Measurements from ENCODE around the gene H2BK1.

Gene H2BK1

GRCh38 chr7:151212626-151213025 lies 2.3 kb upstream of the H2BK1 start:
- Mint-ChIP-seq H3K36me3 (peaks cover 23% of the 10 kb centered on the region), H3K4me1 (peaks cover 8% of the 10 kb centered on the region), H3K27ac (no peak overlapping the region), H3K4me3 (no peak overlapping the region), H3K27me3 (peaks cover 3% of the 10 kb centered on the region), H3K9me3 (no peaks in the 10 kb centered on the region)
- CTCF ChIA-PET, result interaction anchor here (1.3 kb wide), 1 partner anchor 32 kb away, joined by 5 read pairs; no protein-coding TSS in a partner anchor
- no peak for DNase-seq

GRCh38 chr7:151211155-151211772 lies 976 bp upstream of the H2BK1 start:
- no peaks in the 10 kb centered on the region for H3K9me3 Mint-ChIP-seq
- peaks cover 3% of the 10 kb centered on the region for H3K27me3 Mint-ChIP-seq
- CTCF ChIA-PET, result no interaction called here
- H3K4me1 Mint-ChIP-seq, result peaks cover 21% of the 10 kb centered on the region
- H3K36me3 Mint-ChIP-seq, result peaks cover 22% of the 10 kb centered on the region
- no peak for DNase-seq
- H3K4me3 Mint-ChIP-seq, result no peak overlapping the region
- H3K27ac Mint-ChIP-seq, result no peak overlapping the region

- Mint-ChIP-seq H3K36me3 (peaks cover 9% of the 10 kb centered on the region), H3K27me3 (peaks cover 18% of the 10 kb centered on the region), H3K27ac (no peak overlapping the region), H3K9me3 (no peaks in the 10 kb centered on the region), H3K4me1 (peaks cover 25% of the 10 kb centered on the region), H3K4me3 (no peak overlapping the region)
- CTCF ChIA-PET, result no interaction called here
- DNase-seq, result no peak
These were observed 700 bp downstream of the H2BK1 start for GRCh38 chr7:151209588-151209987.

- Mint-ChIP-seq H3K27ac (no peak overlapping the region), H3K27me3 (peaks cover 30% of the 10 kb centered on the region), H3K4me1 (peaks cover 25% of the 10 kb centered on the region), H3K36me3 (peaks cover 3% of the 10 kb centered on the region), H3K4me3 (no peak overlapping the region), H3K9me3 (no peaks in the 10 kb centered on the region)
- no peak for DNase-seq
- CTCF ChIA-PET, result no interaction called here
These were observed 1.9 kb downstream of the H2BK1 start for GRCh38 chr7:151208253-151208862.

GRCh38 chr7:151207804-151208203 lies 2.5 kb downstream of the H2BK1 start:
- Mint-ChIP-seq H3K36me3 (no peaks in the 10 kb centered on the region), H3K4me1 (peaks cover 25% of the 10 kb centered on the region), H3K9me3 (no peaks in the 10 kb centered on the region), H3K4me3 (no peak overlapping the region), H3K27me3 (peaks cover 35% of the 10 kb centered on the region), H3K27ac (peak overlapping the region; percentile 26)
- CTCF ChIA-PET, result no interaction called here
- no peak for DNase-seq

GRCh38 chr7:151207315-151207714 lies 3.0 kb downstream of the H2BK1 start:
- no peaks in the 10 kb centered on the region for H3K9me3 Mint-ChIP-seq
- H3K4me1 Mint-ChIP-seq, result peaks cover 25% of the 10 kb centered on the region
- H3K4me3 Mint-ChIP-seq, result no peak overlapping the region
- H3K27me3 Mint-ChIP-seq, result peaks cover 40% of the 10 kb centered on the region
- H3K27ac Mint-ChIP-seq, result peak overlapping the region; percentile 26
- CTCF ChIA-PET, result no interaction called here
- DNase-seq, result peak; percentile 32
- no peaks in the 10 kb centered on the region for H3K36me3 Mint-ChIP-seq

GRCh38 chr7:151206914-151207313 lies 3.4 kb downstream of the H2BK1 start:
- Mint-ChIP-seq H3K36me3 (no peaks in the 10 kb centered on the region), H3K9me3 (no peaks in the 10 kb centered on the region), H3K27ac (peak overlapping the region; percentile 26), H3K4me3 (no peak overlapping the region), H3K27me3 (peaks cover 44% of the 10 kb centered on the region), H3K4me1 (peaks cover 25% of the 10 kb centered on the region)
- CTCF ChIA-PET, result interaction anchor here (0.5 kb wide), 1 partner anchor 55 kb away, joined by 3 read pairs; no protein-coding TSS in a partner anchor
- DNase-seq, result peak; percentile 41

- Mint-ChIP-seq H3K4me1 (peaks cover 25% of the 10 kb centered on the region), H3K4me3 (no peak overlapping the region), H3K27me3 (peaks cover 56% of the 10 kb centered on the region), H3K36me3 (no peaks in the 10 kb centered on the region), H3K9me3 (no peaks in the 10 kb centered on the region), H3K27ac (peak overlapping the region; percentile 67)
- CTCF ChIA-PET, result interaction anchor here (1.1 kb wide), 1 partner anchor 40 kb away, joined by 3 read pairs; no protein-coding TSS in a partner anchor
- DNase-seq, result no peak
These were observed 4.6 kb downstream of the H2BK1 start for GRCh38 chr7:151205730-151206129.

- Mint-ChIP-seq H3K27ac (no peak overlapping the region), H3K27me3 (peaks cover 65% of the 10 kb centered on the region), H3K9me3 (no peaks in the 10 kb centered on the region), H3K4me1 (peaks cover 25% of the 10 kb centered on the region), H3K4me3 (no peak overlapping the region), H3K36me3 (no peaks in the 10 kb centered on the region)
- no peak for DNase-seq
- CTCF ChIA-PET, result interaction anchor here (1.1 kb wide), 1 partner anchor 41 kb away, joined by 3 read pairs; no protein-coding TSS in a partner anchor
These were observed 5.8 kb downstream of the H2BK1 start for GRCh38 chr7:151204383-151205032.

- no peak for DNase-seq
- H3K27me3 Mint-ChIP-seq, result peaks cover 62% of the 10 kb centered on the region
- CTCF ChIA-PET, result interaction anchor here (1.3 kb wide), 1 partner anchor 14 kb away, joined by 3 read pairs; no protein-coding TSS in a partner anchor
- H3K9me3 Mint-ChIP-seq, result no peaks in the 10 kb centered on the region
- H3K36me3 Mint-ChIP-seq, result no peaks in the 10 kb centered on the region
- no peak overlapping the region for H3K27ac Mint-ChIP-seq
- H3K4me3 Mint-ChIP-seq, result no peak overlapping the region
- H3K4me1 Mint-ChIP-seq, result peaks cover 19% of the 10 kb centered on the region
These were observed 7.5 kb downstream of the H2BK1 start for GRCh38 chr7:151202836-151203235.

- CTCF ChIA-PET, result no interaction called here
- no peaks in the 10 kb centered on the region for H3K36me3 Mint-ChIP-seq
- no peaks in the 10 kb centered on the region for H3K9me3 Mint-ChIP-seq
- H3K4me1 Mint-ChIP-seq, result peaks cover 8% of the 10 kb centered on the region
- H3K4me3 Mint-ChIP-seq, result no peak overlapping the region
- peaks cover 62% of the 10 kb centered on the region for H3K27me3 Mint-ChIP-seq
- DNase-seq, result no peak
- H3K27ac Mint-ChIP-seq, result no peak overlapping the region
These were observed 8.5 kb downstream of the H2BK1 start for GRCh38 chr7:151201751-151202150.

- no peak for DNase-seq
- Mint-ChIP-seq H3K4me3 (no peak overlapping the region), H3K27ac (no peak overlapping the region), H3K36me3 (no peaks in the 10 kb centered on the region), H3K4me1 (peaks cover 4% of the 10 kb centered on the region), H3K9me3 (no peaks in the 10 kb centered on the region), H3K27me3 (peaks cover 62% of the 10 kb centered on the region)
- CTCF ChIA-PET, result no interaction called here
These were observed 8.9 kb downstream of the H2BK1 start for GRCh38 chr7:151201344-151201743.

GRCh38 chr7:151198945-151199848 lies 11.1 kb downstream of the H2BK1 start:
- H3K9me3 Mint-ChIP-seq, result no peaks in the 10 kb centered on the region
- H3K4me3 Mint-ChIP-seq, result no peak overlapping the region
- no peak for DNase-seq
- CTCF ChIA-PET, result no interaction called here
- peaks cover 48% of the 10 kb centered on the region for H3K27me3 Mint-ChIP-seq
- H3K36me3 Mint-ChIP-seq, result no peaks in the 10 kb centered on the region
- no peak overlapping the region for H3K27ac Mint-ChIP-seq
- H3K4me1 Mint-ChIP-seq, result peaks cover 3% of the 10 kb centered on the region

GRCh38 chr7:151197932-151198331 lies 12.4 kb downstream of the H2BK1 start:
- CTCF ChIA-PET, result no interaction called here
- no peaks in the 10 kb centered on the region for H3K36me3 Mint-ChIP-seq
- no peak overlapping the region for H3K4me3 Mint-ChIP-seq
- no peak for DNase-seq
- H3K27ac Mint-ChIP-seq, result no peak overlapping the region
- H3K27me3 Mint-ChIP-seq, result peaks cover 47% of the 10 kb centered on the region
- peaks cover 7% of the 10 kb centered on the region for H3K4me1 Mint-ChIP-seq
- H3K9me3 Mint-ChIP-seq, result no peaks in the 10 kb centered on the region
